GM19035 (cell line): ENCODE measurements around the gene ZNF777.
"Not testable (repeated sequence)": the region's sequence is repeated elsewhere in the genome, so short reads cannot be mapped to it uniquely, and the experiment has no call there.

ENCODE experiments used
- ATAC-seq: cut with Tn5 transposase; IDR thresholded peaks from one replicate; pipeline ENCODE4 v1.9.1; 2021; ENCODE audit not compliant: unreplicated experiment

The ZNF777 gene

GRCh38 chr7:149460493-149461277, at the start of gene ZNF777:
Gene ZNF777, minus strand, starts transcription at chr7:149461062. Its CDS starts 5,040 bp downstream, at chr7:149456022.
- peak; percentile 96 for ATAC-seq

DNA sequence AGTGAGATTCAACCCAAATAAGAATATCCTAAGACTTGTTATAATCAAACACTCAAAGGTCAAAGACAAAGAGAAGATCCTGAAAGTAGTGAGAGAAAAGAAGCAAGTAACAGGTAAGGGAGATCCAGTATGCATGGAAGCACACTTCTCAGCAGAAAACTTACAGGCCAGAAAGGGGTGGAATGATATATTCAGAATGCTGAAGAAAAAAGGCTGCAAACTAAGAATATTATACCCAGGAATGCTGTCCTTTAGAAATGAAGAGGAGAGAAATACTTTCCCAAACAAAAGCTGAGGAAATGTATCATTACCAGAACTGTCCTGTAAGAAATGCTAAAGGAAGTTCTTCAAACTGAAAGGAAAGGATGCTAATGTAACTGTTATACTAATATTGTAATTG, 49.4 kb upstream of the ZNF777 start:
- ATAC-seq: no peak

GRCh38 chr7:149509774-149510173, 48.9 kb upstream of the ZNF777 start:
- ATAC-seq: no peak

DNA sequence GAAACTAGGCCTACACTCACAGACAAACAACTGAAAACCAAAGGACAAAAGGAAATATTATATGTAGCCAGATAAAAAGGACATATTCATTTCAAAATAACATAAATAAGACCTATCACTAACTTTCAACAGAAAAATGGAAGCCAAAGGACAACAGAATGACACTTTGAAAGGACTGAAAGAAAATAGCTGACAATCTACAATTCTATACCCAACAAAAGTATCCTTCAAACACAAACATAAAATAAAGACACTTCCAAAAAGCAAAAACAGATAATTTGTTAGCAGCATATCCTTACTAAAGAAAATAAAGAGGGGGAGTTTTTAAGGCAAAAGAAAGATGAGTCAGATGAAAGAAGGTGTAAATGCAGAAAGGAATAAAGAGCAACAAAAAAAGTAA, 44.7 kb upstream of the ZNF777 start:
- no peak for ATAC-seq

DNA sequence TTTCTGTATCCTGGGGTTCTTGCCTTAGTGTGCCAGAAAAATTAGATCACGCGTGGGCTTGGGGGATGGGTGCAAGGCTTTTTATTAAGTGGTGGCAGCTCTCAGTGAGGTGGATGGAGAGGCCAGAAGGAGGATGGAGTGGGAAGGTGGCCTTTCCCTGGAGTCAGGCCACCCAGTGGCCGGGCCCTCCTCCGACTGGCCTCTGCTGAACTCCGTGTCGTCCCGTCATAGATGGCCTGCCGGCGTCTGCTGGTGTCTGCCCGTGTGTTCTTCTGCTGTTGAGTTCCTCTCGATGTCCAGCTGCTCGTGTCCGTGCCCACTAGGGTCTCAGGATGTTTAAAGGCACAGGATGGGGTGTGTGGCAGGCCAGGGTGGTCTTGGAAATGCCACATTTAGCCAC, 40.8 kb upstream of the ZNF777 start:
- ATAC-seq: no peak

- no peak for ATAC-seq
Observed at GRCh38 chr7:149500910-149501309, 40.0 kb upstream of the ZNF777 start.

DNA sequence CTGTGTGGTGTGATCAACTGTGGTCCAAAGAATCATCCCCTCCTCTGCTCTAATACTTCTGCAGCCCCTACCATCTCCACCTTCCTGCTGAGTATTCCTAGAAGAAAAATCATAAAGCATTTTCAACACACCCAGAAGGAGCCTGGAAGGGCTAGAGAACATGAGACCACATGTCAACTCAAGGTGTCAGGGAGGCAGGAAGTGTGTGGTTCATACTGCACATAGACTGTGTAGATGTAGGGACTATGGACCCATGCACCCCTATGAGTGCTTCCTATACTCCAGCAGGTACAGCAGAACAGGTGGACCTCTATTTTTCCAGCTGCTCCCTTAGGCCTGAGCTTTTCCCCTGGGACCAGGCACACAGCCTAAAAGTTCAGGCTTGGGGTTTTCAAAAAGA, 39.3 kb upstream of the ZNF777 start:
- no peak for ATAC-seq

GRCh38 chr7:149498811-149499210, 37.9 kb upstream of the ZNF777 start:
- no peak for ATAC-seq

DNA sequence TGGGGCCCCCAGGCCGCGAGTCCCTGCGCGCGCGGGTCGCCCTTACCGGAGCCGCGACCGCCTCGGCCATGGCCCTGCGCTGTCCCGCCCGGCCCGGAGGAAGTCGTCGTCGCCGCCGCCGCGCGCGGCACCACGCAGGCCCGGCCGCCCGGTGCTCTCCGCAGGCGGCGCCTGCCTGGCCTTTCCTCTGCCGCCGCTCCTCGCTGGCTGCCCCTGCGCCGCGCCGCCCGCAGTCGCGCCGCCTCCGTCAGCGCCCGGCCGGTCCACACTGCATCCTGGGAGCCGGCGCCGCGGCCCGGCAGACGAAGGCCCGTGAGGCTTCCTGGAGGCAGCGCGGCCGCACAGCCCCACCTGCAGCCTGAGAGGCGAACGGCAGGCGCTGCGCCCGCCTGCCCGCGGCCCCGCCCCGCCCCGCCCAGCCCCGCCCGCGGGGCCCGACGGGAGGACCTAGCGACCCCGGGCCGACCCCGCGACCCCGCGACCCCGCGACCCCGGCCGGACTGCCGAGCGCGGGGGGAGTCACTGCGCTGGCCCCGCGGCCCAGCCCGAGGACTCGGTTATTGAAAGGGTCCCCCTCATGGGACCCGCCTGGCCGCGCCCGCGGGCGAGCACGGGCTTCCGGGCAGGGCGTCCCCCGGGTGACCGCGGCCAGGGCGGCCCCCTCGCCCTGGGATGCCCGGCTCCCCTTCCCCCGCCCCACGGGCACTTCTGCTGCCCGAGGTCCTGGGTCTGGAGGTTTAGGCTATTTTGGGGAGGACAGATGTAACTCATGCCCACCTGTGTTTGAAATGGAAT, 36.8 kb upstream of the ZNF777 start, which contains the start of gene ZNF746:
Gene ZNF746, minus strand, starts transcription at position 343 of the 795 bp plus-strand sequence. Its CDS starts 273 bp downstream, at position 70.
- peak; percentile 95 for ATAC-seq

GRCh38 chr7:149496642-149497391, 36.0 kb upstream of the ZNF777 start:
- ATAC-seq: peak; percentile 43

DNA sequence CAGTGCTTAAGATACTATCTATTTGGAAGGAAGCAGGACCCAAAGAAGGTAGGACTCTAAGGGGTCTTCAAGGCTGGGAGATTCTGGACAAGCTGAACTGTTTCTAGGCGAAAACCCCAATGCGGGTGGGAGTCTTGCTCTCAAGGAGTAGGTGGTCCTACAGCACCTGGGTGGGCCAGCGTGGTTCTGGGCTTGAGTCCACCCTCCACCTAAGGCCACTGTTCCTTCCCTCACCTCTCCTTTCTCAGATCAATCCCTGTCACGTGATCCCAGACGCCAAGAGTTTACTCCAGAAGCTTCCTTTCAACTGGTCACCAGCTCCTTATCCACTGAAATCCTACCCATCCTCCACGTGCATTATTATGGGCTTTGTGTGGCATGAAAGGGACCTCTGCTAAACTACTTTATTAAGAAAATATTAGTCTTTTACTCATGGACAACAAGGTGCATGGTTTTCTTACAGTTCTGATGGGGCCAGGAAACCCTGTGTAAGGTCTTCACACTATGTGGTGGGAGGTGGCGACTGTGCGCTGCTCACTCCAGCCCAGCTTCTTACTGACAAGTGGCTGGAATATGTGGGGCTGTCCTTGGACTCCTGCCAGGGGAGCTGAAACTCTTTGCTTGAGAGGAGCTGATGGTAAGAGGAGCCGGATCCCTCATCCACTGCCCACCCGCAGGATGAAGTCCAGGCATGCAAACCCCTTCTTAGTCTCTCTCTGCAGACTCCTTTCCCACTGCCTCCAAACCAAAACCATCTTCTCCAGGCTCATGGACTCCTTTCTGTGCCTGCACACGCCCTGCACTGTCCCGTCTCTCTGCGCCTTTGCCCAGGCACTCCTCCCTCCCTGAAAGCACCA, 35.2 kb upstream of the ZNF777 start:
- no peak for ATAC-seq

GRCh38 chr7:149494738-149495368, 34.0 kb upstream of the ZNF777 start:
- ATAC-seq: no peak

GRCh38 chr7:149493975-149494374, 33.1 kb upstream of the ZNF777 start:
- ATAC-seq: not testable (repeated sequence)

DNA sequence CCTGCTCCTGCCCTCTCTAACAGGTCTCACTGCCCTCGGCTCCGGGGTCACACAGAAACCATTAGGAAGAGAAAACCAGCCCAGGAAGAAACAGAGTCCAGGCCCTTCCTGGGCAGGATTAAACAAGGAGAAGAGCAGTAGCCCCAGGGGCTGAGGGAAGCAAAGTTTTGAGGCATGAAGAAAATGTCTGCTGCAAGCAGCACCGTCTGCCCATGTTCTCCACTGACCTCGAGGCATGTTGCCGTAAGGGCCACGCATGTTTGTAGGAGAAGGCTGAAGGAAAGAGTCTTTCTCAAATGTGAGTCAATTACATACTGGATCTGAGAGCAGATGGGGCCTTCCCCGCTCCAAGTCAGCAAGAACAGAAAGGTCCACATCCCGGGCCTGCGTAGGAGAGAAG, 32.5 kb upstream of the ZNF777 start:
- no peak for ATAC-seq

DNA sequence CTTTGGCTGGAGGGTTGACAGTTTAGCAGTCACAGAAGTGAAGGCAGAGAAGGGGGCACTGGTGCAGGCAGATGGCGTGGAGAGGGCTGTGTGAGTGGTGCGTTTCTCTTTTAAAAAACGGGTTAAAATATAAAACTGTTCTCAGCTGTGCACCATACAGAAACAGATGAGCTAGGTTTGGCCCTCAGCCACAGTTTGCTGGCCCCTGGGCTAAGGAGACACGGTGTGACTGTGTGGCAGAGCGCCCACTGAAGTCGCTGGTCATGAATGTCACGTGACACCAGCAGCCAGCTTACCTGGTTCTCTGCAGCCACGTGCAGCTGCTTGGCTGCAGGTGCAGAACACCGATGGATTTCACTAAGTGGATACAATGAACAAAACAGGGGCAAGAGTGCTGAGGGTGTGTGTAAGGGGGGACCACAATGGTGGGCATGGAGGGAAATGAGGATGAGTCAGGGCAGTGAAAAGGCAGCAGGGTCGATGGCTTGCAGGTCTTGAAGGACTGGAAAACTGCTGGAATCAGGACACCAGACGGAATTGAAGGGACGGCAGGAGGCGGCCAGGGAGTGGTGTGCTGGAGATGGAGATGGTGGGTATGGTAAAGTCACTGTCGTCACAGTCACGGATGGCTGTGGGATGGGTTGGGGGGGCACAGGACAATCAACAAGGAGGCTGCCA, 29.4 kb upstream of the ZNF777 start:
- no peak for ATAC-seq

GRCh38 chr7:149489391-149490024, 28.6 kb upstream of the ZNF777 start:
- ATAC-seq: no peak

- no peak for ATAC-seq
Observed at GRCh38 chr7:149479568-149479967, 18.7 kb upstream of the ZNF777 start.

- ATAC-seq: no peak
Observed at GRCh38 chr7:149478754-149479153, 17.9 kb upstream of the ZNF777 start.
